Measurements from ENCODE around the gene RAPGEF1.

RAPGEF1 gene

GRCh38 chr9:131601683-131602181 is 138.1 kb downstream of the RAPGEF1 start:
- FAIRE-seq = no peak
- TF ChIP-seq SPI1 (IDR thresholded peaks at IDR 0.05; ENCODE audit: low read depth, low read length) (no peak), PAX5 (IDR thresholded peaks at IDR 0.05; ENCODE audit: insufficient read depth, low read length, severe bottlenecking) (no peak), POU2F2 (IDR thresholded peaks at IDR 0.05; ENCODE audit: low read depth, low read length) (no peak), POLR2A (IDR thresholded peaks at IDR 0.05; ENCODE audit: low read depth, low read length) (no peak), TAF1 (IDR thresholded peaks at IDR 0.05; ENCODE audit: low read depth, low read length) (no peak), POLR2AphosphoS5 (IDR thresholded peaks at IDR 0.05; ENCODE audit: low read depth, low read length) (no peak)

GRCh38 chr9:131598121-131598520 is 141.8 kb downstream of the RAPGEF1 start:
- DNase-seq (ENCODE audit: insufficient read length, low spot score) = no peak
- FAIRE-seq = no peak
- TF ChIP-seq TAF1 (IDR thresholded peaks at IDR 0.05; ENCODE audit: low read depth, low read length) = no peak
- no peak for TF ChIP-seq PAX5 (IDR thresholded peaks at IDR 0.05; ENCODE audit: insufficient read depth, low read length, severe bottlenecking)
- no peak for TF ChIP-seq POLR2A (IDR thresholded peaks at IDR 0.05; ENCODE audit: low read depth, low read length)
- TF ChIP-seq POLR2AphosphoS5 (IDR thresholded peaks at IDR 0.05; ENCODE audit: low read depth, low read length) = no peak
- TF ChIP-seq SPI1 (IDR thresholded peaks at IDR 0.05; ENCODE audit: low read depth, low read length) = no peak
- TF ChIP-seq POU2F2 (IDR thresholded peaks at IDR 0.05; ENCODE audit: low read depth, low read length) = no peak

More at GRCh38 chr9:131601683-131602181, 138.1 kb downstream of the RAPGEF1 start:
- DNase-seq (ENCODE audit: insufficient read length, low spot score) = no peak

GRCh38 chr9:131597246-131597645 is 142.6 kb downstream of the RAPGEF1 start:
- DNase-seq (ENCODE audit: insufficient read length, low spot score) = no peak
- FAIRE-seq = no peak
- TF ChIP-seq PAX5 (IDR thresholded peaks at IDR 0.05; ENCODE audit: insufficient read depth, low read length, severe bottlenecking) = no peak
- TF ChIP-seq POLR2A (IDR thresholded peaks at IDR 0.05; ENCODE audit: low read depth, low read length) = no peak
- no peak for TF ChIP-seq POU2F2 (IDR thresholded peaks at IDR 0.05; ENCODE audit: low read depth, low read length)
- TF ChIP-seq TAF1 (IDR thresholded peaks at IDR 0.05; ENCODE audit: low read depth, low read length) = no peak
- TF ChIP-seq POLR2AphosphoS5 (IDR thresholded peaks at IDR 0.05; ENCODE audit: low read depth, low read length) = no peak
- TF ChIP-seq SPI1 (IDR thresholded peaks at IDR 0.05; ENCODE audit: low read depth, low read length) = no peak

- FAIRE-seq = no peak
- TF ChIP-seq POU2F2 (IDR thresholded peaks at IDR 0.05; ENCODE audit: low read depth, low read length) (no peak), POLR2AphosphoS5 (IDR thresholded peaks at IDR 0.05; ENCODE audit: low read depth, low read length) (no peak), POLR2A (IDR thresholded peaks at IDR 0.05; ENCODE audit: low read depth, low read length) (no peak), SPI1 (IDR thresholded peaks at IDR 0.05; ENCODE audit: low read depth, low read length) (no peak), PAX5 (IDR thresholded peaks at IDR 0.05; ENCODE audit: insufficient read depth, low read length, severe bottlenecking) (no peak), TAF1 (IDR thresholded peaks at IDR 0.05; ENCODE audit: low read depth, low read length) (no peak)
- no peak for DNase-seq (ENCODE audit: insufficient read length, low spot score)
These were observed 143.5 kb downstream of the RAPGEF1 start for GRCh38 chr9:131596430-131596743.

GRCh38 chr9:131595696-131596429 is 144.0 kb downstream of the RAPGEF1 start:
- FAIRE-seq (no peak), DNase-seq (ENCODE audit: insufficient read length, low spot score) (no peak)
- TF ChIP-seq PAX5 (IDR thresholded peaks at IDR 0.05; ENCODE audit: insufficient read depth, low read length, severe bottlenecking) (no peak), SPI1 (IDR thresholded peaks at IDR 0.05; ENCODE audit: low read depth, low read length) (no peak), TAF1 (IDR thresholded peaks at IDR 0.05; ENCODE audit: low read depth, low read length) (no peak), POU2F2 (IDR thresholded peaks at IDR 0.05; ENCODE audit: low read depth, low read length) (no peak), POLR2AphosphoS5 (IDR thresholded peaks at IDR 0.05; ENCODE audit: low read depth, low read length) (no peak), POLR2A (IDR thresholded peaks at IDR 0.05; ENCODE audit: low read depth, low read length) (no peak)

GRCh38 chr9:131594906-131595665 is 144.8 kb downstream of the RAPGEF1 start:
- DNase-seq (ENCODE audit: insufficient read length, low spot score) (no peak), FAIRE-seq (no peak)
- TF ChIP-seq POLR2A (IDR thresholded peaks at IDR 0.05; ENCODE audit: low read depth, low read length) = no peak
- no peak for TF ChIP-seq PAX5 (IDR thresholded peaks at IDR 0.05; ENCODE audit: insufficient read depth, low read length, severe bottlenecking)
- TF ChIP-seq TAF1 (IDR thresholded peaks at IDR 0.05; ENCODE audit: low read depth, low read length) = no peak
- no peak for TF ChIP-seq POLR2AphosphoS5 (IDR thresholded peaks at IDR 0.05; ENCODE audit: low read depth, low read length)
- TF ChIP-seq POU2F2 (IDR thresholded peaks at IDR 0.05; ENCODE audit: low read depth, low read length) = no peak
- TF ChIP-seq SPI1 (IDR thresholded peaks at IDR 0.05; ENCODE audit: low read depth, low read length) = no peak

GRCh38 chr9:131593936-131594665 is 145.8 kb downstream of the RAPGEF1 start:
- DNase-seq (ENCODE audit: insufficient read length, low spot score) (no peak), FAIRE-seq (no peak)
- TF ChIP-seq TAF1 (IDR thresholded peaks at IDR 0.05; ENCODE audit: low read depth, low read length) (no peak), POLR2A (IDR thresholded peaks at IDR 0.05; ENCODE audit: low read depth, low read length) (no peak), PAX5 (IDR thresholded peaks at IDR 0.05; ENCODE audit: insufficient read depth, low read length, severe bottlenecking) (no peak), POU2F2 (IDR thresholded peaks at IDR 0.05; ENCODE audit: low read depth, low read length) (no peak), SPI1 (IDR thresholded peaks at IDR 0.05; ENCODE audit: low read depth, low read length) (no peak), POLR2AphosphoS5 (IDR thresholded peaks at IDR 0.05; ENCODE audit: low read depth, low read length) (no peak)

- no peak for FAIRE-seq
- TF ChIP-seq PAX5 (IDR thresholded peaks at IDR 0.05; ENCODE audit: insufficient read depth, low read length, severe bottlenecking) (no peak), TAF1 (IDR thresholded peaks at IDR 0.05; ENCODE audit: low read depth, low read length) (no peak), SPI1 (IDR thresholded peaks at IDR 0.05; ENCODE audit: low read depth, low read length) (no peak), POLR2AphosphoS5 (IDR thresholded peaks at IDR 0.05; ENCODE audit: low read depth, low read length) (no peak), POU2F2 (IDR thresholded peaks at IDR 0.05; ENCODE audit: low read depth, low read length) (no peak), POLR2A (IDR thresholded peaks at IDR 0.05; ENCODE audit: low read depth, low read length) (no peak)
- DNase-seq (ENCODE audit: insufficient read length, low spot score) = no peak
These were observed 146.6 kb downstream of the RAPGEF1 start for GRCh38 chr9:131593091-131593820.
